ENCODE data around the gene HNMT.

GRCh38 chr2:138012082-138012481, 47.8 kb downstream of the HNMT start:
- TF ChIP-seq SIN3A (IDR thresholded peaks at IDR 0.05; ENCODE audit: borderline replicate concordance, low read depth, low read length) (no peak), CTCF (IDR thresholded peaks at IDR 0.05) (no peak), MXI1 (IDR thresholded peaks at IDR 0.05; ENCODE audit: low read depth, low read length) (no peak), RAD21 (IDR thresholded peaks at IDR 0.05; ENCODE audit: low read length) (no peak), GABPA (IDR thresholded peaks at IDR 0.05; ENCODE audit: low read depth) (no peak), POLR2AphosphoS5 (IDR thresholded peaks at IDR 0.05; ENCODE audit: low read depth, low read length) (no peak), TAF1 (IDR thresholded peaks at IDR 0.05; ENCODE audit: borderline replicate concordance, low read depth, low read length) (no peak), CHD2 (IDR thresholded peaks at IDR 0.05; ENCODE audit: low read length, partially characterized antibody) (no peak), REST (IDR thresholded peaks at IDR 0.05; ENCODE audit: low read depth, low read length) (no peak), EP300 (IDR thresholded peaks at IDR 0.05; ENCODE audit: borderline replicate concordance in 1 of 2, low read depth in 1 of 2, low read length in 1 of 2) (no peak), NRF1 (IDR thresholded peaks at IDR 0.05; ENCODE audit: low read depth, low read length) (no peak), JUND (IDR thresholded peaks at IDR 0.05) (no peak)

Data from SK-N-SH (cell line).